Activated naive CD8-positive, alpha-beta T cell (primary cell): ENCODE measurements around the gene NAPG.

Experiments
- H3K27ac Mint-ChIP-seq: one replicate; pipeline ENCODE4 v1.8.0; 2021; ENCODE audit warnings: mixed read lengths
- H3K27me3 Mint-ChIP-seq: one replicate; pipeline ENCODE4 v1.8.0; 2021; ENCODE audit warnings: mixed read lengths
- H3K36me3 Mint-ChIP-seq: one replicate; pipeline ENCODE4 v1.8.0; 2021; ENCODE audit warnings: mixed read lengths
- H3K4me1 Mint-ChIP-seq: one replicate; pipeline ENCODE4 v1.8.0; 2021; ENCODE audit warnings: low read depth, mixed read lengths
- H3K4me3 Mint-ChIP-seq: one replicate; pipeline ENCODE4 v1.8.0; 2021; ENCODE audit warnings: mild to moderate bottlenecking, mixed read lengths
- H3K9me3 Mint-ChIP-seq: one replicate; pipeline ENCODE4 v1.8.0; 2021; ENCODE audit warnings: low read depth, mixed read lengths

The NAPG gene

GRCh38 chr18:10525697-10526560, at the start of gene NAPG:
NAPG (plus strand) TSS chr18:10526027; CDS start chr18:10526103, 76 bp downstream.
- Mint-ChIP-seq H3K4me1 (peaks cover 51% of the 10 kb centered on the region), H3K27me3 (no peaks in the 10 kb centered on the region)

GRCh38 chr18:10476338-10476791, 49.5 kb upstream of the NAPG start:
- Mint-ChIP-seq H3K27ac (no peak overlapping the region), H3K36me3 (no peaks in the 10 kb centered on the region), H3K9me3 (no peaks in the 10 kb centered on the region), H3K4me1 (no peaks in the 10 kb centered on the region), H3K27me3 (peaks cover 4% of the 10 kb centered on the region), H3K4me3 (no peak overlapping the region)

More at GRCh38 chr18:10525697-10526560, at the start of gene NAPG:
- Mint-ChIP-seq H3K4me3 (peak within 1 kb of the TSS; percentile 97), H3K27ac (peak within 1 kb of the TSS; percentile 94), H3K36me3 (no peaks in the 10 kb centered on the region), H3K9me3 (no peaks in the 10 kb centered on the region)

- Mint-ChIP-seq H3K9me3 (no peaks in the 10 kb centered on the region), H3K27me3 (peaks cover 4% of the 10 kb centered on the region), H3K27ac (no peak overlapping the region), H3K36me3 (no peaks in the 10 kb centered on the region), H3K4me3 (no peak overlapping the region), H3K4me1 (no peaks in the 10 kb centered on the region)
These were observed 48.5 kb upstream of the NAPG start for GRCh38 chr18:10477121-10477862.

DNA sequence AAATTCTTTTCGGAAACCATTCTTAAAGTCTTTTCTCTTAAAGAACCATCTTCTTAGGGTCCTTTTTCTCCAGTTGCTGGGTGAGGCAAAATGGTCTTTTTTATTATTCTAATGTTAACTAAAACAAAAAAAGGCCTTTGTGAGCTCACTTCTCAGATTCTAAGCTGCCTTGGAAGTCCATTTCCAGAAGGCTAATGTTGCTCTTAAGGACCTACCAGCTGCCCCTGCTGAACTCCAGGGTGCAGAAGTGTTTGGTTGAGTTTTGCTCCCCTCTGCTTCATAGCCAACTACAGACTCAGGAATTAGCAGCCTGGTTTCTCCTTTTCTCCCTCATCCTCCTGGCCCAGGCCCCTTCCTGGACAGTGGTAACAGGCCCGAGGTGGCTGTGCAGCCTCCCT, 48.0 kb upstream of the NAPG start:
- H3K9me3 Mint-ChIP-seq = no peaks in the 10 kb centered on the region

GRCh38 chr18:10481831-10482230, 44.0 kb upstream of the NAPG start:
- Mint-ChIP-seq H3K4me3 (no peak overlapping the region), H3K9me3 (no peaks in the 10 kb centered on the region), H3K27ac (no peak overlapping the region)

More for the DNA sequence above, 48.0 kb upstream of the NAPG start:
- Mint-ChIP-seq H3K36me3 (no peaks in the 10 kb centered on the region), H3K27me3 (peaks cover 4% of the 10 kb centered on the region), H3K4me3 (no peak overlapping the region), H3K4me1 (peaks cover under 1% of the 10 kb centered on the region), H3K27ac (no peak overlapping the region)

DNA sequence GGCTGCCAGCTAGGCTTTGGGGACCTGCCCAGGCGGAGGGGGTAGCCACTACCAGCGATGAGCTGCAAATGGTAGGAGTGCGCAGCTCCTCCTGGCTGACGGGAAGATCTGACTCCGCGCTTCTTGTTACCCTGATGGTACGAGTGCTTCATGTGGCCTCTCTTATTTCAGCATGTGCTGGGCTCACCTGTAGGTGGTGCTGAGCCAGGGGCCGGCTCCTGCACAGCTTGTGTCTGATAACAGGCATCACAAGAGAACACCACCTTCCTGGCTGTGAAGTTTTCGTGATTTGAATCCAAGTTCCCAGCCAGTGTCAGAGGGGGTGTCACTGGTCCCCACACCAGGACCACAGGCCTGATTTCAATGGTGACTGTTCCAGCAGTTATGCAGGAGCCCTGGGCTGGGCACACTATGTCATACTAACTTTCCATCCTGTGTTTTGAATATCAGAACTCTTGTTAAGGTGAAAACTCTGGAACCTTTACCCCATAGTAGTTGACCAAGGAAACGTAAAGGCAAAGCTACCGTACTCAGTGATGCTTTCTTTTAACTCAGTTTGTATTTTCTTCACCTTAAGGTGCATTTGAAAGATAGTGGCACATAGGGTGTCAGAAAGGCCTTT, 43.4 kb upstream of the NAPG start:
- Mint-ChIP-seq H3K4me1 (peaks cover 7% of the 10 kb centered on the region), H3K27ac (no peak overlapping the region), H3K36me3 (no peaks in the 10 kb centered on the region), H3K4me3 (no peak overlapping the region), H3K27me3 (no peaks in the 10 kb centered on the region), H3K9me3 (no peaks in the 10 kb centered on the region)

More at GRCh38 chr18:10481831-10482230, 44.0 kb upstream of the NAPG start:
- Mint-ChIP-seq H3K36me3 (no peaks in the 10 kb centered on the region), H3K4me1 (peaks cover 7% of the 10 kb centered on the region), H3K27me3 (no peaks in the 10 kb centered on the region)

DNA sequence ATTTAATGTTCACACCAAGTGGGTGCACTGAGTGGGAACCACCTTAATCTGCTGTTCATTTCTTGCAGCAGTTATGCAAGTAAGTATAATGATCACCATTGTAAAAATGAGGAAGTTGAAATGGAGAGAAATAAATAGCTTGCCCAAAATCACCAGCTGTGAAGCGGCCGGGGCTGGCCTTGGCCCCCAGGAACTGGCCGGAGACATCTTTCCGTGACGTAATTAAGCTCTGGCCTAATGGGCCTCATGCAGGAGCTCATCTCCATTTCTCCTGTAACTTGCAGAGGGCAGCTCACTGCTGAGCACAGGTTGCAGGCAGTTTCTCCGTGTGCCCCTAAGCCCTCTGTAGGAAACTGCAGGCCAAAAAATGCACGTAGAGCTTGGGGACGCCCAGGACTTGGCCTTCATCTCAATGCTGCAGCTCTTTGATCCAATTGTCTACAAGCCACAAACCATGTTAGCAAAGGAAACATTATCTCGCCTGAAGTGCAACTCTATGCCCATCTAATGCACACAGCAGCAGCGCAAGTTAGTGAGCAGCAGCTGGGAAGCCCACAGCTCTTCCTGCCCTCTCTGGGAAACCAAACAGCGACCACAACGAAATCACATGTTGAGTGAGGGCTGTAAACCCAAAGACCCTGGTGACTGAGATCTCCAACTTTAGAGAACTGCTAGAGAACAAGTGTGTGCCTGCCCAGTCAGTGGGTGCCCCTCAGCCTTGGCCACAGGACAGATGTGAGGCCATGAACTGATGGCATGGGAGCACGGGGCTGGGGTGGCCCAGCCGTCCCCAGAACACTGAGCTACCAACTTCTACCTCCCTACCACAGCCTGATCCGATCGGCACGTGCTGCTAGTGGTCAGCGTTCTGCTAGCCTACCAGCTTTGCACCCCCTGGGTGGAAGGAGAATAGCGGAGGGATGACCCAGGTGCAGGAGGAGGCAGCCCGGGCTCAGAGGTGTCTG, 42.6 kb upstream of the NAPG start:
- H3K27ac Mint-ChIP-seq = no peak overlapping the region
- peaks cover 7% of the 10 kb centered on the region for H3K4me1 Mint-ChIP-seq
- no peaks in the 10 kb centered on the region for H3K9me3 Mint-ChIP-seq
- H3K4me3 Mint-ChIP-seq = no peak overlapping the region
- no peaks in the 10 kb centered on the region for H3K36me3 Mint-ChIP-seq
- no peaks in the 10 kb centered on the region for H3K27me3 Mint-ChIP-seq

DNA sequence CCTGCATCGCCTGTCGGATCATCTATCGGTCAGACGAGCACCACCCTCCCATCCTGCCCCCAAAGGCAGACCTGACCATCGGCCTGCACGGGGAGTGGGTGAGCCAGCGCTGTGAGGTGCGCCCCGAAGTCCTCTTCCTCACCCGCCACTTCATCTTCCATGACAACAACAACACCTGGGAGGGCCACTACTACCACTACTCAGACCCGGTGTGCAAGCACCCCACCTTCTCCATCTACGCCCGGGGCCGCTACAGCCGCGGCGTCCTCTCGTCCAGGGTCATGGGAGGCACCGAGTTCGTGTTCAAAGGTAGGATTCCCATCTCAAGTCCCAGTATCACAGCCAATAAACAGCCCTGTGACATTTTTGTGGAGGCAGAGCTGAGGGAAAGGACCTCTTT, 40.4 kb upstream of the NAPG start:
- Mint-ChIP-seq H3K9me3 (no peaks in the 10 kb centered on the region), H3K4me3 (no peak overlapping the region), H3K27ac (no peak overlapping the region), H3K36me3 (no peaks in the 10 kb centered on the region), H3K4me1 (peaks cover 11% of the 10 kb centered on the region), H3K27me3 (no peaks in the 10 kb centered on the region)

DNA sequence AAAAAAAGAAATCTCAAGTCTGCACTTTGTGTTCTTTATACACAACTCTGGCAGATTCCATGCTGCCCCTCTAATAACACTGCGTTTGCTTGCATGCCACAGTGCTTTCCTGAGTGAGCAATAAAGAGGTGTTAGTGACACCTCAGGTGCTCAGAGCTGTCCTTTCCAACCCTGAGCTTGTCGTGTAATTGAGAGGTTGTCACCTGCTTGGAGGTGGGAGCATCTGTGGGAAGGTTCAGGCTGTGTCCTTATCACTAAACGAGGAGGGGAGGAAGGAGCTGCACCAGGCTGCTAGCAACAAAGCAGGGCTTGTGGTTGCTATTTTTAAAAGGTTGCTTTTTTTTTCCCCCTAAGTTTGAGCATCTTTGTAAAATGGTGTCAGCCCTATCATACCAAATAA, 39.5 kb upstream of the NAPG start:
- H3K4me3 Mint-ChIP-seq = no peak overlapping the region
- H3K36me3 Mint-ChIP-seq = no peaks in the 10 kb centered on the region
- H3K27me3 Mint-ChIP-seq = no peaks in the 10 kb centered on the region
- H3K9me3 Mint-ChIP-seq = no peaks in the 10 kb centered on the region
- peaks cover 17% of the 10 kb centered on the region for H3K4me1 Mint-ChIP-seq
- H3K27ac Mint-ChIP-seq = no peak overlapping the region

GRCh38 chr18:10487154-10487553, 38.7 kb upstream of the NAPG start:
- no peaks in the 10 kb centered on the region for H3K27me3 Mint-ChIP-seq
- H3K27ac Mint-ChIP-seq = no peak overlapping the region
- no peak overlapping the region for H3K4me3 Mint-ChIP-seq
- H3K4me1 Mint-ChIP-seq = peaks cover 17% of the 10 kb centered on the region
- no peaks in the 10 kb centered on the region for H3K9me3 Mint-ChIP-seq
- H3K36me3 Mint-ChIP-seq = no peaks in the 10 kb centered on the region

DNA sequence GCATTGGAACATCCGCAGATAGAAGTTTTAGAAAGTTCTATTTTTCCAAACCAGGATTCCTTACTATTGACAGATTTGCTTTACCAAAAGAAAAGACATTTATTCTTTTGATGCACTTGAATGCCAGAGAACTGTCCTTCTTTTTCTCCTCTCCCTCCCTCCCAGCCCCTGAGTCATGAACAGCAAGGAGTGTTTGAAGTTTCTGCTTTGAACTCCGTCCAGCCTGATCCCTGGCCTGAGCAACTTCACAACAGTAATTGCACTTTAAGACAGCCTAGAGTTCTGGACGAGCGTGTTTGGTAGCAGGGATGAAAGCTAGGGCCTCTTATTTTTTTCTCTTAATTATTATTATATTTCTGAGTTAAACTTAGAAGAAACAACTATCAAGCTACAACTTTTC, 37.8 kb upstream of the NAPG start:
- H3K4me3 Mint-ChIP-seq = no peak overlapping the region
- no peaks in the 10 kb centered on the region for H3K27me3 Mint-ChIP-seq
- no peaks in the 10 kb centered on the region for H3K9me3 Mint-ChIP-seq
- H3K27ac Mint-ChIP-seq = no peak overlapping the region
- H3K4me1 Mint-ChIP-seq = peaks cover 16% of the 10 kb centered on the region
- H3K36me3 Mint-ChIP-seq = no peaks in the 10 kb centered on the region

- Mint-ChIP-seq H3K27ac (peak overlapping the region; percentile 11), H3K27me3 (no peaks in the 10 kb centered on the region), H3K4me1 (peaks cover 11% of the 10 kb centered on the region), H3K9me3 (no peaks in the 10 kb centered on the region), H3K36me3 (no peaks in the 10 kb centered on the region), H3K4me3 (no peak overlapping the region)
These were observed 35.2 kb upstream of the NAPG start for GRCh38 chr18:10490401-10491165.

GRCh38 chr18:10495936-10496335, 29.9 kb upstream of the NAPG start:
- no peaks in the 10 kb centered on the region for H3K27me3 Mint-ChIP-seq
- no peak overlapping the region for H3K27ac Mint-ChIP-seq
- H3K36me3 Mint-ChIP-seq = no peaks in the 10 kb centered on the region
- peaks cover 12% of the 10 kb centered on the region for H3K4me1 Mint-ChIP-seq
- H3K4me3 Mint-ChIP-seq = no peak overlapping the region
- H3K9me3 Mint-ChIP-seq = no peaks in the 10 kb centered on the region
